HepG2 (cell line): ENCODE results near the gene MFSD2B. TPM values are rescaled to one million over a fixed set of nuclear protein-coding genes. Genes with fewer than 3 reads are reported as not detected.

Experiments
- ARNTL ChIP-seq: sonication (generic); formaldehyde crosslinking; IDR thresholded peaks from 2 replicates; pipeline ENCODE4 v1.4.0; 2020; ENCODE audit warnings: mild to moderate bottlenecking, missing genetic modification reagents
- CHD2 ChIP-seq: IDR thresholded peaks from 2 replicates; pipeline ENCODE4 v1.6.1; 2011; ENCODE audit warnings: low read depth, low read length, improper control_type of control experiment
- FOXP4 ChIP-seq: sonication (generic); formaldehyde crosslinking; IDR thresholded peaks from 2 replicates; pipeline ENCODE4 v1.4.0; 2020; ENCODE audit warnings: missing genetic modification reagents
- IRX3 ChIP-seq: sonication (generic); formaldehyde crosslinking; IDR thresholded peaks from 2 replicates; pipeline ENCODE4 v1.8.1; 2023; ENCODE audit warnings: mild to moderate bottlenecking, low read depth, missing genetic modification reagents, borderline replicate concordance
- JUNB ChIP-seq: sonication (generic); formaldehyde crosslinking; IDR thresholded peaks from 2 replicates; pipeline ENCODE4 v1.8.0; 2022; ENCODE audit warnings: missing genetic modification reagents, mild to moderate bottlenecking, borderline replicate concordance
- KLF11 ChIP-seq: IDR thresholded peaks from 2 replicates; pipeline ENCODE4 v1.6.1; 2016; ENCODE audit warnings: missing compliant biosample characterization
- MED8 ChIP-seq: sonication (generic); formaldehyde crosslinking; IDR thresholded peaks from 2 replicates; pipeline ENCODE4 v1.8.1; 2023; ENCODE audit warnings: mild to moderate bottlenecking, missing genetic modification reagents; ENCODE audit not compliant: insufficient replicate concordance
- MXI1 ChIP-seq: IDR thresholded peaks from 3 replicates; pipeline ENCODE4 v1.6.1; 2012; ENCODE audit warnings: low read depth, low read length, inconsistent platforms, borderline replicate concordance
- NFE2L1 ChIP-seq: sonication (generic); formaldehyde crosslinking; IDR thresholded peaks from 2 replicates; pipeline ENCODE4 v1.4.0; 2020; ENCODE audit warnings: missing genetic modification reagents, mild to moderate bottlenecking, borderline replicate concordance
- NFYC ChIP-seq: IDR thresholded peaks from 2 replicates; pipeline ENCODE4 v1.6.1; 2016; ENCODE audit warnings: missing genetic modification reagents, missing compliant biosample characterization
- POLR2AphosphoS2 ChIP-seq: IDR thresholded peaks from 2 replicates; pipeline ENCODE4 v1.6.1; 2011; ENCODE audit warnings: low read depth, low read length, improper control_type of control experiment
- TP53 ChIP-seq: sonication (generic); formaldehyde crosslinking; conservative IDR thresholded peaks from 2 replicates; pipeline ENCODE4 v1.4.0; 2020; ENCODE audit warnings: missing genetic modification reagents
- ZBTB20 ChIP-seq: sonication (generic); formaldehyde crosslinking; IDR thresholded peaks from 2 replicates; pipeline ENCODE4 v1.8.1; 2023; ENCODE audit warnings: missing genetic modification reagents, low read depth, mild to moderate bottlenecking, borderline replicate concordance
- ZBTB34 ChIP-seq: sonication (generic); formaldehyde crosslinking; IDR thresholded peaks from 2 replicates; pipeline ENCODE4 v1.8.0; 2022; ENCODE audit warnings: mild to moderate bottlenecking, missing genetic modification reagents
- ZFX ChIP-seq: sonication (generic); formaldehyde crosslinking; IDR thresholded peaks from 2 replicates; pipeline ENCODE4 v1.4.0; 2020; ENCODE audit warnings: mild to moderate bottlenecking, low read depth, missing genetic modification reagents, moderate library complexity
- ZNF232 ChIP-seq: sonication (generic); formaldehyde crosslinking; IDR thresholded peaks from 2 replicates; pipeline ENCODE4 v1.4.0; 2020; ENCODE audit warnings: missing genetic modification reagents, borderline replicate concordance
- ZNF260 ChIP-seq: sonication (generic); formaldehyde crosslinking; IDR thresholded peaks from 2 replicates; pipeline ENCODE4 v1.4.0; 2020; ENCODE audit warnings: missing genetic modification reagents, low read depth, mild to moderate bottlenecking, borderline replicate concordance
- ZNF678 ChIP-seq: sonication (generic); formaldehyde crosslinking; IDR thresholded peaks from 2 replicates; pipeline ENCODE4 v1.4.0; 2020; ENCODE audit warnings: mild to moderate bottlenecking, missing genetic modification reagents
- ZSCAN31 ChIP-seq: sonication (generic); formaldehyde crosslinking; IDR thresholded peaks from 2 replicates; pipeline ENCODE4 v1.5.0; 2020; ENCODE audit warnings: low read depth, mild to moderate bottlenecking, missing genetic modification reagents
- polyA plus RNA-seq, 8 experiments: library from polyadenylated mRNA; depleted of rRNA in 3 of 8; stranded (reverse) in 7 of 8; unstranded in 1 of 8; fragments of >200 nt; fragmentation: Illumina TruSeq in 4 of 8; extraction: Trizol in 4 of 8; gene quantifications; 2 replicates each; pipeline versions ENCODE4 v1.2.1 to v1.2.3, GENCODE V29; 2011 to 2016; ENCODE audit warnings: low read depth in 4 of 8, missing spikeins in 1 of 8, mixed read lengths in 1 of 8; ENCODE audit not compliant: insufficient read depth in 1 of 8
- total RNA-seq, 5 experiments: library from RNA; depleted of rRNA; stranded (reverse); fragments of >200 nt; fragmentation: Illumina TruSeq; extraction: Trizol; gene quantifications; 2 replicates each; pipeline ENCODE4 v1.2.3, GENCODE V29; 2016; ENCODE audit warnings: low read depth in 1 of 5
- TF ChIP-seq, protein P1 (sequence below): sonication (generic); formaldehyde crosslinking; conservative IDR thresholded peaks from 2 replicates; pipeline ENCODE4 v1.4.0; 2020; ENCODE audit warnings: mild to moderate bottlenecking, missing genetic modification reagents, moderate library complexity
- TF ChIP-seq, protein P2 (sequence below): sonication (generic); formaldehyde crosslinking; conservative IDR thresholded peaks from 2 replicates; pipeline ENCODE4 v1.4.0; 2020; ENCODE audit warnings: missing genetic modification reagents

Gene MFSD2B
- total and polyA plus RNA-seq, 2 of the 13 experiments (the other 11 are each of a cell fraction or from before 2014, with no cell fraction given): 0.21 to 0.93 TPM

DNA sequence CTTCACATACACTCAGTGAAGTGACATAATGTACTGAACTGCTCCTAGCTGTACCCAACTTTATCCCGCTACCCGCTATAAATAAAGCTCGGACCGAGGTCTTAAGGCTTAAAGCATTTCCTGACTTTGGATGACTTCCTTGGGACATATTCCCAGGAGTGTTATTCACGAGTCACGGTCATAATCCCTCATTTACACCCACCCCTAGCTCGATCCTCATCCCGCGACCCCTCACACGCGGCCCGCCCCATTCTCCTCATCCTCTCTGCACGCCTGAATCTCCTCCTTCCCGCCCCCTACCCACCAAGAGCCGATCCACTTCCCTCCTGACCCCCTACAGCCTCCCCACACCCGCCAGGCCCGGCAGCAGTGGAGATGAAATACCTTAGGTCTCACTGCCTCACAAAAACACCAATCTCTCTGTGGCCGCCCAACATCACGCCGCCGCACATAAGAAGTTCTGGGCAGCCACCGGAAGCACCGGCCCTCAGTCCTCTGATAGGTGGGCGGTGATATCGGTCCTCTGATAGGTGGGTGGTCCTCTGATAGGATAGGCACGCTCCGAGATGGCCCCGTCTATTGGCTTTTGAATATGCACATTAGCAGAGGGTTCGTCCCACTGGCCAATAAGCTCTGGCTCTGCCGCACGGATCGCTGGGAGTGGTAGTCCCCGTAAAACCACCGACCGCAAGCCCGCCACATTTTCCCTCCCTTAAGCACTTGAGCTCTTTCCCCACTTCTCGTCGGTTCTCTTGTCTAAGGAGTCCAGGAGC, 37.2 kb downstream of the MFSD2B start, which contains the start of gene WDCP (continued):
- TF ChIP-seq, protein P1, sequence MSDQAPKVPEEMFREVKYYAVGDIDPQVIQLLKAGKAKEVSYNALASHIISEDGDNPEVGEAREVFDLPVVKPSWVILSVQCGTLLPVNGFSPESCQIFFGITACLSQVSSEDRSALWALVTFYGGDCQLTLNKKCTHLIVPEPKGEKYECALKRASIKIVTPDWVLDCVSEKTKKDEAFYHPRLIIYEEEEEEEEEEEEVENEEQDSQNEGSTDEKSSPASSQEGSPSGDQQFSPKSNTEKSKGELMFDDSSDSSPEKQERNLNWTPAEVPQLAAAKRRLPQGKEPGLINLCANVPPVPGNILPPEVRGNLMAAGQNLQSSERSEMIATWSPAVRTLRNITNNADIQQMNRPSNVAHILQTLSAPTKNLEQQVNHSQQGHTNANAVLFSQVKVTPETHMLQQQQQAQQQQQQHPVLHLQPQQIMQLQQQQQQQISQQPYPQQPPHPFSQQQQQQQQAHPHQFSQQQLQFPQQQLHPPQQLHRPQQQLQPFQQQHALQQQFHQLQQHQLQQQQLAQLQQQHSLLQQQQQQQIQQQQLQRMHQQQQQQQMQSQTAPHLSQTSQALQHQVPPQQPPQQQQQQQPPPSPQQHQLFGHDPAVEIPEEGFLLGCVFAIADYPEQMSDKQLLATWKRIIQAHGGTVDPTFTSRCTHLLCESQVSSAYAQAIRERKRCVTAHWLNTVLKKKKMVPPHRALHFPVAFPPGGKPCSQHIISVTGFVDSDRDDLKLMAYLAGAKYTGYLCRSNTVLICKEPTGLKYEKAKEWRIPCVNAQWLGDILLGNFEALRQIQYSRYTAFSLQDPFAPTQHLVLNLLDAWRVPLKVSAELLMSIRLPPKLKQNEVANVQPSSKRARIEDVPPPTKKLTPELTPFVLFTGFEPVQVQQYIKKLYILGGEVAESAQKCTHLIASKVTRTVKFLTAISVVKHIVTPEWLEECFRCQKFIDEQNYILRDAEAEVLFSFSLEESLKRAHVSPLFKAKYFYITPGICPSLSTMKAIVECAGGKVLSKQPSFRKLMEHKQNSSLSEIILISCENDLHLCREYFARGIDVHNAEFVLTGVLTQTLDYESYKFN: peak; percentile 61
- peak; percentile 98 for TF ChIP-seq NFYC (CRISPR knock-in tag)
- TF ChIP-seq ZBTB34 (CRISPR knock-in tag): 0 out of 2 replicates have a peak, but pooled peaks have one; percentile 46
- TF ChIP-seq ZSCAN31 (CRISPR knock-in tag): peak; percentile 80; the same call in 1 of the 2 replicates
- TF ChIP-seq IRX3 (CRISPR knock-in tag): peak; percentile 50; the same call in 1 of the 2 replicates
- peak; percentile 63 for TF ChIP-seq CHD2
- TF ChIP-seq ZNF678 (CRISPR knock-in tag): no peak
- peak; percentile 92 for TF ChIP-seq ZFX (CRISPR knock-in tag)
- TF ChIP-seq NFE2L1 (CRISPR knock-in tag): no peak
- TF ChIP-seq FOXP4 (CRISPR knock-in tag): peak; percentile 38; the same call in 1 of the 2 replicates
- no peak for TF ChIP-seq ZNF260
- TF ChIP-seq KLF11 (CRISPR knock-in tag): 0 out of 2 replicates have a peak, but pooled peaks have one; percentile 49
- peak; percentile 77 for TF ChIP-seq MED8 (CRISPR knock-in tag)
- TF ChIP-seq TP53 (CRISPR knock-in tag): 0 out of 2 replicates have a peak, but pooled peaks have one; percentile 20
- TF ChIP-seq POLR2AphosphoS2: peak; percentile 94
- TF ChIP-seq ARNTL (CRISPR knock-in tag): peak; percentile 82
- TF ChIP-seq JUNB (CRISPR knock-in tag): peak; percentile 37; the same call in 1 of the 2 replicates
- TF ChIP-seq MXI1: peak; percentile 73; the same call in 1 of the 3 replicates
- peak; percentile 84; the same call in 1 of the 2 replicates for TF ChIP-seq ZNF232 (CRISPR knock-in tag)
- TF ChIP-seq, protein P2, sequence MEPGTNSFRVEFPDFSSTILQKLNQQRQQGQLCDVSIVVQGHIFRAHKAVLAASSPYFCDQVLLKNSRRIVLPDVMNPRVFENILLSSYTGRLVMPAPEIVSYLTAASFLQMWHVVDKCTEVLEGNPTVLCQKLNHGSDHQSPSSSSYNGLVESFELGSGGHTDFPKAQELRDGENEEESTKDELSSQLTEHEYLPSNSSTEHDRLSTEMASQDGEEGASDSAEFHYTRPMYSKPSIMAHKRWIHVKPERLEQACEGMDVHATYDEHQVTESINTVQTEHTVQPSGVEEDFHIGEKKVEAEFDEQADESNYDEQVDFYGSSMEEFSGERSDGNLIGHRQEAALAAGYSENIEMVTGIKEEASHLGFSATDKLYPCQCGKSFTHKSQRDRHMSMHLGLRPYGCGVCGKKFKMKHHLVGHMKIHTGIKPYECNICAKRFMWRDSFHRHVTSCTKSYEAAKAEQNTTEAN (CRISPR knock-in tag): no peak
- no peak for TF ChIP-seq ZBTB20
